ENCODE data around the gene PLIN3.

- TF ChIP-seq EZH2 (IDR thresholded peaks at IDR 0.05; ENCODE audit: borderline replicate concordance, low read depth, low read length, severe bottlenecking) (no peak), CTCF (IDR thresholded peaks at IDR 0.05; ENCODE audit: extremely low read depth in 1 of 2, insufficient read depth in 1 of 2, low read depth in 1 of 2, low read length in 2 of 2) (no peak), POLR2AphosphoS5 (IDR thresholded peaks at IDR 0.05; ENCODE audit: insufficient read depth, low read depth, low read length) (peak; percentile 56), POLR2A (IDR thresholded peaks at IDR 0.05; ENCODE audit: low read depth, low read length) (peak; percentile 43), MAX (IDR thresholded peaks at IDR 0.05; ENCODE audit: insufficient read depth, insufficient read length) (no peak)
These were observed at the start of gene PLIN3 for GRCh38 chr19:4867534-4868285.
